Chondrocyte (in vitro differentiated cells): ENCODE data around the gene INTS15. TPM values are rescaled to one million over a fixed set of nuclear protein-coding genes. Genes with fewer than 3 reads are reported as not detected.
A peak's percentile ranks its signal among the peaks of the same experiment; 100 is the strongest.

ENCODE experiments used
- DNase-seq: peaks from one replicate; pipeline ENCODE4 v3.0.0; 2021; ENCODE audit warnings: mixed read lengths, low spot score
- H3K27ac Mint-ChIP-seq: one replicate; pipeline ENCODE4 v1.8.0; 2021; ENCODE audit warnings: mild to moderate bottlenecking, moderate library complexity, mixed read lengths; ENCODE audit not compliant: unreplicated experiment
- H3K27me3 Mint-ChIP-seq: 2 replicates; pipeline ENCODE4 v1.8.0; 2021; ENCODE audit warnings: low read depth, mixed read lengths
- H3K36me3 Mint-ChIP-seq: 2 replicates; pipeline ENCODE4 v1.8.0; 2021; ENCODE audit warnings: low read depth, mixed read lengths
- H3K4me1 Mint-ChIP-seq: 2 replicates; pipeline ENCODE4 v1.8.0; 2021; ENCODE audit warnings: low read depth, mild to moderate bottlenecking, mixed read lengths
- H3K4me3 Mint-ChIP-seq: one replicate; pipeline ENCODE4 v1.8.0; 2021; ENCODE audit warnings: mild to moderate bottlenecking, moderate library complexity, mixed read lengths; ENCODE audit not compliant: unreplicated experiment
- H3K9me3 Mint-ChIP-seq: 2 replicates; pipeline ENCODE4 v1.8.0; 2021; ENCODE audit warnings: low read depth, mixed read lengths
- total RNA-seq: library from RNA; stranded (reverse); gene quantifications from 3 replicates; pipeline ENCODE4 v1.2.1, GENCODE V29; 2021
- TF ChIP-seq, protein P1 (sequence below): fragments of 200-600 bp; sonication (generic); IDR thresholded peaks from 2 replicates; pipeline ENCODE4 v1.5.0; 2021; ENCODE audit warnings: antibody characterized with exemption, mild to moderate bottlenecking, moderate library complexity

The INTS15 gene
- total RNA-seq, 1 donor from 2014 or later = 30.0 TPM

DNA sequence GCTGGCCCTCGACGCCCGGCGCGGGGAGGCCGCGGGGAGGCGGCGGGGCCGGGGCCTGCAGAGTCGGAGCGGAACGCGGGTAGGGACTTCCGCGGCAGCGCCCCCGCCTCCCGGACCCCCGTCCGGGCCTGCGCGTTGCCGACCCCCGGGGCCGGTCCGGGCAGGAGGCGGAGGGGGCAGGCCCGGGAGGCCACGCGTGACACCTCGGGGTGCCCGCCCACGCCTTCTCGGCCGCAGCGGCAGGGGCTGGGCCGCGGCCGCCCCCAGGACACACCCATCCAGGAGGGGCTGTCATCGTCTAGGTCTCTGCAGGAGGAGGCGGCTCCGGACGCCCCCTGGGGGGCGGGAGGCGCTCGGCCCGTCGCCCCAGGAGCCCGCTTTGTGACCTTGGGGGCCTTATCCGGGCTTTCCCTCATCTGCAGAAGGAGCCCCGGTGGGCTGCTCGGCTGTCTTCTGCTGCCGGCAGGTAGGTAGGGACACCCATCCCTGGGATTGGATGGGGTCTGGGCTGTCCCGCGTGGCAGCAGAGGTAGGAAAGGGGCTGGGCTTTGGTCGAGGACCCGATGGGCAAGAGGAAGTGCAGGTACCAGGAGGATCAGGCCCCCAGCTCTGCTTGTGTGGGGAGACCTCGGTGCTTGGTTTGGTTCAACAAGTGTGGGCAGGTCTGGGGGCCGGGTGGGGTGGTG is 47.9 kb downstream of the INTS15 start:
- TF ChIP-seq, protein P1, sequence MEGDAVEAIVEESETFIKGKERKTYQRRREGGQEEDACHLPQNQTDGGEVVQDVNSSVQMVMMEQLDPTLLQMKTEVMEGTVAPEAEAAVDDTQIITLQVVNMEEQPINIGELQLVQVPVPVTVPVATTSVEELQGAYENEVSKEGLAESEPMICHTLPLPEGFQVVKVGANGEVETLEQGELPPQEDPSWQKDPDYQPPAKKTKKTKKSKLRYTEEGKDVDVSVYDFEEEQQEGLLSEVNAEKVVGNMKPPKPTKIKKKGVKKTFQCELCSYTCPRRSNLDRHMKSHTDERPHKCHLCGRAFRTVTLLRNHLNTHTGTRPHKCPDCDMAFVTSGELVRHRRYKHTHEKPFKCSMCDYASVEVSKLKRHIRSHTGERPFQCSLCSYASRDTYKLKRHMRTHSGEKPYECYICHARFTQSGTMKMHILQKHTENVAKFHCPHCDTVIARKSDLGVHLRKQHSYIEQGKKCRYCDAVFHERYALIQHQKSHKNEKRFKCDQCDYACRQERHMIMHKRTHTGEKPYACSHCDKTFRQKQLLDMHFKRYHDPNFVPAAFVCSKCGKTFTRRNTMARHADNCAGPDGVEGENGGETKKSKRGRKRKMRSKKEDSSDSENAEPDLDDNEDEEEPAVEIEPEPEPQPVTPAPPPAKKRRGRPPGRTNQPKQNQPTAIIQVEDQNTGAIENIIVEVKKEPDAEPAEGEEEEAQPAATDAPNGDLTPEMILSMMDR = peak; percentile 66
- Mint-ChIP-seq H3K9me3 (no peaks in the 10 kb centered on the region), H3K27me3 (no peaks in the 10 kb centered on the region), H3K36me3 (peaks cover 7% of the 10 kb centered on the region), H3K27ac (no peak overlapping the region), H3K4me1 (peaks cover 28% of the 10 kb centered on the region), H3K4me3 (peak overlapping the region; percentile 79)
- no peak for DNase-seq

DNA sequence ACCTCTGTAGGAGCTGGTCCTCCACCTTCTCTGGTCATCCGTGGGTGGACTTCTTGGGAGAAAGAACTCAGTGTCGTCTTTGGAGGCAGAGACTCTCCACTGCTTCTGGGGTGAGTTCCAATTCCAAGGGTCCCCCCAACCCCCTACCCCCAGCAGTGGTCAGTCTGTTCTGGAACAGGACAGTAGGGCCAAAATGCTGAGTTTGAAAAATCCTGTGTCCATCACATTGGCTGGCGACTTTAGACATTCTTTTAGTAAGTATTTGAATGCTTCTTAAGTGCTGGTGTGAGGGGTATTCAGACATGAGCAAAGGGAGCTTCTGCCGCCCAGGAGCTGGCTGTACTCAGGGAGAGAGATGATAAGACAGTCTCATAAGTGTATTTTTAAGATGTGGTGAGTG is 49.2 kb downstream of the INTS15 start:
- peaks cover 28% of the 10 kb centered on the region for H3K4me1 Mint-ChIP-seq
- no peaks in the 10 kb centered on the region for H3K9me3 Mint-ChIP-seq
- no peak for DNase-seq
- no peaks in the 10 kb centered on the region for H3K27me3 Mint-ChIP-seq
- peak overlapping the region; percentile 79 for H3K4me3 Mint-ChIP-seq
- no peak overlapping the region for H3K27ac Mint-ChIP-seq
- H3K36me3 Mint-ChIP-seq = peaks cover 9% of the 10 kb centered on the region
- TF ChIP-seq, protein P1 = no peak

DNA sequence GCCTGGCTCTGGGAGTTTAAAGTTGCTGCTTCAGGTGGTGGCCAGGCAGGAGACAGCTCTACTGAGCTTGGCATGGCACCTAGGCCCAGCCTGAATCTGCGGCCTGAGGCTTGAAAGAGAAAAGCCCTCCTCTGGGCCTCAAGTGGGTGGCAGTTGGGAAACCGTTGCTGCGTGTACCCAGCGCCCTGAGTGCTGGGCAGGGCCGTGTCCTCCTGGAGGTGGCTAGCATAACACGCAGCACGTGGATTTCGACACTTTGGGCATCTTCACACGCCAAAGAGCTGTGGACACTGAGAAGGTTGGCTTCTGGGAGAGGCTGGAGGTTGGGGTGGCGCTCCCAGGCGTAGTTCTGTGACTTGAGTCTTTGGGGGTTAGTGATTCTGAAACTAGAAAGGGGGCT is 49.8 kb downstream of the INTS15 start:
- Mint-ChIP-seq H3K4me1 (peaks cover 28% of the 10 kb centered on the region), H3K4me3 (no peak overlapping the region), H3K27ac (peak overlapping the region; percentile 2), H3K9me3 (no peaks in the 10 kb centered on the region), H3K27me3 (no peaks in the 10 kb centered on the region), H3K36me3 (peaks cover 9% of the 10 kb centered on the region)
- DNase-seq = no peak
- TF ChIP-seq, protein P1 = no peak

DNA sequence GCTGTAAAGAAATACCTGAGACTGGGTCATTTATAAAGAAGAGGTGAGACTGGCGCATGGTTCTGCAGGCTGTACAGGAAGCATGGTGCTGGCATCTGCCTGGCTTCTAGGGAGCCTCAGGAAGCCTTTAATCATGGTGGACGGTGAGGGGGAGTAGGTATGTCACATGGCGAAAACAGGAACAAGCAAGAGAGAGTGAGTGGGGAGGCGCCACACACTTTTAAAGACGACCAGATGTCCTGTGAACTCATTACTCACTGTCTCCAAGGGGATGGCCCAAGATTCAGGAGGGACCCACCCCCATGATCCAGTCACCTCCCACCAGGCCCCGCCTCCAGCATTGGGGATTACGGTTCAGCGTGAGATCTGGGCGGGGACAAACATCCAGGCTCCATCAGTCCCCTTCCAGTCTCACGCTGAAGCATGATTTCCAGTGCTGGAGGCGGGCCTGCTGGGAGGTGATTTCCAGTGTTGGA is 50.5 kb downstream of the INTS15 start:
- Mint-ChIP-seq H3K27ac (no peak overlapping the region), H3K4me1 (peaks cover 28% of the 10 kb centered on the region), H3K9me3 (no peaks in the 10 kb centered on the region), H3K36me3 (peaks cover 10% of the 10 kb centered on the region), H3K27me3 (no peaks in the 10 kb centered on the region), H3K4me3 (no peak overlapping the region)
- TF ChIP-seq, protein P1 = no peak
- DNase-seq = no peak

DNA sequence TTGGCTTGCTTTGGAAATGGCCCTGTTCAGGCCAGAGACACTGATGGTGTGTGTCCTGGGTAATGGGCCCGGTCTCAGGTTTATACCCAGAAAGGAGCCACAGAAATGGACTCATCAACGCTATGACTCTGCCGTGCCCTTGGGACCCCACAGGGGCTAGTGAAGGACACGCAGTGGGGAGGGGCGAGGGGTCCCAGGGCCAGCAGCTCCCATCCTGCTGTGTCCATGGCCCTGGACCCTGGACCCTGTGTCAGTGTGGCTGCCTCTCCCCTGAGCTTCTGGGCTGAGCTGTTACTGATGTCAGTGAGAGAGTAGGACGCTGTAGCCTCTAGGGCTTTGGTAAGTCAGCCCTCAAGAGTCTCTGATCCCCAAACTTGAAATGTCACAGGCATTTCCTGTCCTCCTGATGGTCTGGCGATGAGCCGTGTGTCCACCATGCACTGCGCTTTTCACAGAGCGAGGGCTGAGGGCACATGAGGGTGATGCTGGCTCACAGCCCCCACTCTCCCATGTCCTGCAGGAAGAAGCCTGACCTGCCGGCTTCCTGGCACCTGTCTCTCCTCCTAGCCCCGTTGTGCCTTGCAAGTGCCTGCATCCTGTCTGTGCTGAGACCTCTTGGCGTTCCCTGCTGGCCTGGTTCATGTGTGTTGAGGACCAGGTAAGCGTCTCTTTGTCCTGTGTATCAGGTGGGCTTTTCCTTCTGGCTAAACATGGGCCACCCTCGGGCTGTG is 51.6 kb downstream of the INTS15 start:
- H3K9me3 Mint-ChIP-seq = no peaks in the 10 kb centered on the region
- no peak overlapping the region for H3K4me3 Mint-ChIP-seq

More for the DNA sequence above, 51.6 kb downstream of the INTS15 start:
- DNase-seq = no peak
- Mint-ChIP-seq H3K4me1 (peaks cover 23% of the 10 kb centered on the region), H3K27me3 (no peaks in the 10 kb centered on the region), H3K27ac (no peak overlapping the region), H3K36me3 (peaks cover 10% of the 10 kb centered on the region)
- TF ChIP-seq, protein P1 = no peak
